Endothelial cell of umbilical vein (primary cell): ENCODE results near the gene MBD1. TPM values are rescaled to one million over a fixed set of nuclear protein-coding genes. Genes with fewer than 3 reads are reported as not detected.

Experiments used
- BruUV-seq: library from RNA; stranded (reverse); fragments of 400-500 nt; replicated peaks from 2 replicates; lab custom pipeline; 2021; lab: Mats Ljungman, UMichigan
- CTCF ChIA-PET: fragments of 300-600, 350-600 bp; sonication (Branson Sonifier 250); formaldehyde crosslinking; loops from one replicate; lab custom pipeline; 2021; ENCODE audit warnings: antibody characterized with exemption, inconsistent platforms; lab: Charles Lee
- POLR2A ChIA-PET: fragments of 300-600, 350-600 bp; sonication (Branson Sonifier 250); formaldehyde crosslinking; loops from one replicate; lab custom pipeline; 2021; ENCODE audit warnings: antibody characterized with exemption, inconsistent platforms; lab: Charles Lee
- DNase-seq: peaks from one replicate; pipeline ENCODE4 v3.0.0-alpha.2; 2011; ENCODE audit warnings: low read depth, low spot score
- FAIRE-seq: peaks from 2 replicates; lab custom pipeline; 2011; peaks lifted over from hg19 to GRCh38; lab: Jason Lieb, UNC
- H2AFZ ChIP-seq: 2 replicates; pipeline ENCODE4 v1.6.0; 2012; ENCODE audit warnings: low read depth, low read length, control low read depth, inconsistent platforms
- H3K27ac ChIP-seq: 2 replicates; pipeline ENCODE4 v1.5.1; 2011; ENCODE audit warnings: low read depth, mild to moderate bottlenecking, control low read depth, low read length, moderate library complexity; ENCODE audit not compliant: insufficient read depth
- H3K27me3 ChIP-seq, 2 experiments: 2 replicates each; pipeline versions ENCODE4 v1.6.0 to v1.6.1; 2011; ENCODE audit warnings: low read length in 2 of 2, mixed read lengths in 1 of 2; ENCODE audit not compliant: control insufficient read depth in 2 of 2, insufficient read depth in 2 of 2
- H3K36me3 ChIP-seq, 2 experiments: 2 replicates in 1 of 2; 3 replicates in 1 of 2; pipeline ENCODE4 v1.5.1; 2011; ENCODE audit warnings: low read length in 2 of 2, mild to moderate bottlenecking in 1 of 2, moderate library complexity in 1 of 2; ENCODE audit not compliant: control insufficient read depth in 2 of 2, insufficient read depth in 2 of 2; ENCODE audit errors: extremely low read depth in 1 of 2
- H3K4me1 ChIP-seq: 3 replicates; pipeline ENCODE4 v1.5.1; 2011; ENCODE audit warnings: mild to moderate bottlenecking, low read length; ENCODE audit not compliant: control insufficient read depth, insufficient read depth; ENCODE audit errors: extremely low read depth
- H3K4me2 ChIP-seq: 2 replicates; pipeline ENCODE4 v1.6.1; 2011; ENCODE audit warnings: low read length, control low read depth, mixed read lengths; ENCODE audit not compliant: insufficient read depth
- H3K4me3 ChIP-seq, 3 experiments: fragments of 200-600 bp in 1 of 3; sonication (generic), shearing (Covaris generic) in 1 of 3; replicated peaks in 1 of 3; 2 replicates each; pipeline ENCODE4 v1.5.1; 2011 to 2016; ENCODE audit warnings: control low read depth in 3 of 3, low read length in 3 of 3, mild to moderate bottlenecking in 2 of 3, inconsistent platforms in 1 of 3, low read depth in 1 of 3, moderate library complexity in 1 of 3; ENCODE audit not compliant: insufficient read depth in 1 of 3
- H3K79me2 ChIP-seq: 2 replicates; pipeline ENCODE4 v1.6.0; 2012; ENCODE audit warnings: low read length, inconsistent platforms; ENCODE audit not compliant: control insufficient read depth, insufficient read depth
- H3K9ac ChIP-seq: replicated peaks from 2 replicates; pipeline ENCODE3; 2011; ENCODE audit warnings: low read length, control low read depth; ENCODE audit not compliant: insufficient read depth; ENCODE audit errors: extremely low read depth
- H3K9me1 ChIP-seq: replicated peaks from 3 replicates; pipeline ENCODE4 v1.6.0; 2011; ENCODE audit warnings: mild to moderate bottlenecking, low read length; ENCODE audit not compliant: control insufficient read depth, insufficient read depth; ENCODE audit errors: extremely low read depth
- H3K9me3 ChIP-seq: replicated peaks from 2 replicates; pipeline ENCODE4 v1.5.1; 2012; ENCODE audit warnings: low read length, inconsistent platforms; ENCODE audit not compliant: control insufficient read depth, insufficient read depth
- H4K20me1 ChIP-seq: replicated peaks from 2 replicates; pipeline ENCODE3; 2011; ENCODE audit warnings: mild to moderate bottlenecking, low read length; ENCODE audit not compliant: control insufficient read depth, insufficient read depth; ENCODE audit errors: extremely low read depth
- CTCF ChIP-seq, 2 donors: IDR thresholded peaks; 1 replicate in 1 of 2; 2 replicates in 1 of 2; pipeline ENCODE4 v1.5.1; 2011; ENCODE audit warnings: low read length in 2 of 2, mild to moderate bottlenecking in 2 of 2, moderate library complexity in 2 of 2, control low read depth in 1 of 2, inconsistent platforms in 1 of 2, low read depth in 1 of 2; ENCODE audit not compliant: insufficient read depth in 1 of 2; ENCODE audit errors: extremely low read depth in 1 of 2
- EZH2 ChIP-seq: IDR thresholded peaks from 2 replicates; pipeline ENCODE4 v1.6.1; 2012; ENCODE audit warnings: borderline replicate concordance, low read depth, mild to moderate bottlenecking, moderate library complexity, low read length, inconsistent platforms; ENCODE audit not compliant: severe bottlenecking
- FOS ChIP-seq: IDR thresholded peaks from 2 replicates; pipeline ENCODE4 v1.6.1; 2011; ENCODE audit warnings: mild to moderate bottlenecking, low read length, moderate library complexity, borderline replicate concordance; ENCODE audit not compliant: insufficient read depth
- GATA2 ChIP-seq: IDR thresholded peaks from 2 replicates; pipeline ENCODE4 v1.7.0; 2011; ENCODE audit warnings: low read depth, mild to moderate bottlenecking, moderate library complexity, mixed read lengths, low read length; ENCODE audit not compliant: insufficient read length, insufficient read depth
- JUN ChIP-seq: IDR thresholded peaks from 2 replicates; pipeline ENCODE4 v1.6.1; 2011; ENCODE audit warnings: borderline replicate concordance, low read depth; ENCODE audit not compliant: insufficient read length, insufficient read depth
- POLR2AphosphoS5 ChIP-seq: IDR thresholded peaks from 2 replicates; pipeline ENCODE4 v1.6.1; 2012; ENCODE audit warnings: low read depth, mild to moderate bottlenecking, control low read depth, low read length, moderate library complexity; ENCODE audit not compliant: insufficient read depth
- dilution Hi-C: fragments of 300-500 bp; cut with MboI; formaldehyde crosslinking; loops from one replicate; pipeline ENCODE4 v1.15.0; 2019; ENCODE audit warnings: low sequenced_read_pairs; ENCODE audit not compliant: extremely low pct_ligation_motif_present
- intact Hi-C: fragments of 100-400 bp; cut with micrococcal nuclease; formaldehyde crosslinking; loops from one replicate; pipeline ENCODE4 v1.10.0; 2022
- polyA plus RNA-seq, 4 experiments: library from polyadenylated mRNA; depleted of rRNA in 3 of 4; stranded (reverse) in 3 of 4; unstranded in 1 of 4; fragments of >200 nt; gene quantifications; 2 replicates each; pipeline versions ENCODE4 v1.2.1 to v1.2.3, GENCODE V29; 2011 to 2012; ENCODE audit warnings: missing spikeins in 1 of 4
- total RNA-seq: library from RNA; stranded (reverse); gene quantifications from 2 replicates; pipeline ENCODE4 v1.2.3, GENCODE V29; 2021

MBD1 gene
- total and polyA plus RNA-seq, 2 donors (not counting 3 experiments of a cell fraction or from before 2014, with no cell fraction given) = 57.2 to 77.5 TPM

GRCh38 chr18:50293039-50293438 is 11.7 kb upstream of the MBD1 start:
- Histone ChIP-seq H4K20me1 (no peaks in the 10 kb centered on the region), H2AFZ (no peak overlapping the region), H3K4me1 (no peaks in the 10 kb centered on the region), H3K9me1 (no peaks in the 10 kb centered on the region), H3K9me3 (no peaks in the 10 kb centered on the region), H3K4me2 (no peak overlapping the region), H3K4me3 (no peak overlapping the region), H3K79me2 (no peaks in the 10 kb centered on the region), H3K27me3 (peaks cover 4 to 7% of the 10 kb centered on the region in 2 experiments), H3K27ac (no peak overlapping the region), H3K36me3 (no peaks in the 10 kb centered on the region), H3K9ac (no peak overlapping the region)
- CTCF ChIA-PET = no interaction called here
- FAIRE-seq = no peak
- no peak for DNase-seq
- POLR2A ChIA-PET = no interaction called here
- no peak for TF ChIP-seq JUN
- TF ChIP-seq FOS = no peak
- no peak for TF ChIP-seq POLR2AphosphoS5
- TF ChIP-seq GATA2 = no peak
- no peak for TF ChIP-seq EZH2
- TF ChIP-seq CTCF (IDR thresholded peaks at IDR 0.05; ENCODE audit: extremely low read depth in 1 of 2, insufficient read depth in 1 of 2, low read depth in 1 of 2, low read length in 2 of 2) = no peak
- intact Hi-C loops (loop anchor here (5.0 kb wide), 1 partner anchor 134 kb away; no protein-coding TSS in a partner anchor), dilution Hi-C loops (no loop called here)
- BruUV-seq = no TSS peak
